Fibroblast of the aortic adventitia (primary cell): Measurements from ENCODE around the gene TYW5. TPM values are rescaled to one million over a fixed set of nuclear protein-coding genes. Genes with fewer than 3 reads are reported as not detected.
A peak's percentile ranks its signal among the peaks of the same experiment; 100 is the strongest.

Source experiments
- DNase-seq: peaks from one replicate; pipeline ENCODE4 v3.0.0-alpha.2; 2010; ENCODE audit warnings: low read depth
- H3K4me3 ChIP-seq: 2 replicates; pipeline ENCODE4 v1.5.1; 2011; ENCODE audit warnings: low read depth, mild to moderate bottlenecking, control low read depth, low read length, moderate library complexity
- total RNA-seq: library from RNA; depleted of rRNA; stranded (reverse); fragments of >200 nt; gene quantifications from 2 replicates; pipeline ENCODE4 v1.2.3, GENCODE V29; 2012; ENCODE audit warnings: low replicate concordance
- TF ChIP-seq, protein P1 (sequence below): IDR thresholded peaks from 2 replicates; pipeline ENCODE4 v1.5.1; 2011; ENCODE audit warnings: mild to moderate bottlenecking, low read length, control low read depth, inconsistent platforms; ENCODE audit not compliant: insufficient read depth

Gene TYW5
- total RNA-seq, 1 donor, result 7.8 TPM

DNA sequence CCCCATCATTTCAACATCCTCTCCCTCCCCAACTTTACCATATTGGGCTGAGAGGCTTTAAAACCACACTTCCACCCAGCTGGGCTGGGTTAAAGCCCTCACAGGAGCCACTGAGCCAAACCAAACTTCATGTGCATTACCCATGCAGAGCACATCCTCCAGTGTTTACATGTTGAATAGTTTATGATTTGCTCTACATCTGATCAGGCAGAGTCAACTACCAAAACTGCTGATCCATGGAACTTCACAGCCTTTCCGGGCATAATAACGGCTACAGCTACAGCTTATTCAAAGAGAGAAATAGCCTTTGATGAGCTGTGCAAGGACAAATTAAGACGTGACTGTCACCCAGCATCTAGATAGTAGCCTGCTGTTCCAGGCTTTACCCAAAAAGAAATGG, 39.1 kb upstream of the TYW5 start:
- H3K4me3 ChIP-seq, result no peak overlapping the region
- TF ChIP-seq, protein P1, sequence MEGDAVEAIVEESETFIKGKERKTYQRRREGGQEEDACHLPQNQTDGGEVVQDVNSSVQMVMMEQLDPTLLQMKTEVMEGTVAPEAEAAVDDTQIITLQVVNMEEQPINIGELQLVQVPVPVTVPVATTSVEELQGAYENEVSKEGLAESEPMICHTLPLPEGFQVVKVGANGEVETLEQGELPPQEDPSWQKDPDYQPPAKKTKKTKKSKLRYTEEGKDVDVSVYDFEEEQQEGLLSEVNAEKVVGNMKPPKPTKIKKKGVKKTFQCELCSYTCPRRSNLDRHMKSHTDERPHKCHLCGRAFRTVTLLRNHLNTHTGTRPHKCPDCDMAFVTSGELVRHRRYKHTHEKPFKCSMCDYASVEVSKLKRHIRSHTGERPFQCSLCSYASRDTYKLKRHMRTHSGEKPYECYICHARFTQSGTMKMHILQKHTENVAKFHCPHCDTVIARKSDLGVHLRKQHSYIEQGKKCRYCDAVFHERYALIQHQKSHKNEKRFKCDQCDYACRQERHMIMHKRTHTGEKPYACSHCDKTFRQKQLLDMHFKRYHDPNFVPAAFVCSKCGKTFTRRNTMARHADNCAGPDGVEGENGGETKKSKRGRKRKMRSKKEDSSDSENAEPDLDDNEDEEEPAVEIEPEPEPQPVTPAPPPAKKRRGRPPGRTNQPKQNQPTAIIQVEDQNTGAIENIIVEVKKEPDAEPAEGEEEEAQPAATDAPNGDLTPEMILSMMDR, result no peak
- no peak for DNase-seq

DNA sequence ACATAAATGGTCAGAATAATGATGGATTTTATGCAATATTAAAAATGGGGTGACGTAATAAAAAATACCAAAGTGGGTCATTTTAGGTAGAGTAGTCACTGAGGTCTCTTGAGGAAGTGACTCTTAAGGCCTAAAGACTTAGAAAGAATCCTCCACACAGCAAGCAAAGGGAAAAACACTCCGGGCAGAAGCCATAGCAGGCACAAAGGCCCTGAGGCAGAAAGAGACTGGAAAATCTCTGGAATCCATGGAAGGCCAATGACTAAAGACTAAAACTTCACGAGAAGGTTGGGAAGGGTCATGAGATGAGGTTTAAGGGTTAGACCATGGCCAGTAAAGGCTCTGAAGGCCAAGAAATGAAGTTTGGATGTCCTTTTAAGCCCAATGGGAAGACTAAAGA, 37.0 kb upstream of the TYW5 start:
- H3K4me3 ChIP-seq, result no peak overlapping the region
- DNase-seq, result no peak
- TF ChIP-seq, protein P1, result no peak

GRCh38 chr2:199991691-199992090, 36.4 kb upstream of the TYW5 start:
- TF ChIP-seq, protein P1, result no peak
- no peak overlapping the region for H3K4me3 ChIP-seq
- no peak for DNase-seq

DNA sequence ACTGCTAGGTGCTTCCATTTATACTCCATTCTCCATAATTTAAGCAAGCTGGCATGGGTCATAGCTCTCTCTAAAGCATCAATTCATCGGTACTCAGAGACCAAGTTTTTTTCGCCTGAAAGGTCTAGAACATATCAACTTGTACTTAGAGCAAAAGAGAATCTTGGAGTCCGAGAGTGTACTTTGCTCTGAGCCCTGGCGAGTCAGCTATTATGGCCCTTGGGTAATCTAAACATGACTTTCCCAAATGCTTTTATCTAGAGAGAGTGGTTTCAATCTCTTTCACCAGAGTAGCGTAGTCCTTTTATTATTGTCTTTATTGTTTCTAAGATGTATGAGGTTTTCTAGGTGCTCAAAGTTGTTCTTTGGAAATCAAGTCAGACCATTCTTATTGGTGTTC, 34.5 kb upstream of the TYW5 start:
- TF ChIP-seq, protein P1, result no peak
- H3K4me3 ChIP-seq, result no peak overlapping the region
- no peak for DNase-seq

GRCh38 chr2:199988151-199988550, 32.9 kb upstream of the TYW5 start:
- TF ChIP-seq, protein P1, result no peak
- H3K4me3 ChIP-seq, result no peak overlapping the region

DNA sequence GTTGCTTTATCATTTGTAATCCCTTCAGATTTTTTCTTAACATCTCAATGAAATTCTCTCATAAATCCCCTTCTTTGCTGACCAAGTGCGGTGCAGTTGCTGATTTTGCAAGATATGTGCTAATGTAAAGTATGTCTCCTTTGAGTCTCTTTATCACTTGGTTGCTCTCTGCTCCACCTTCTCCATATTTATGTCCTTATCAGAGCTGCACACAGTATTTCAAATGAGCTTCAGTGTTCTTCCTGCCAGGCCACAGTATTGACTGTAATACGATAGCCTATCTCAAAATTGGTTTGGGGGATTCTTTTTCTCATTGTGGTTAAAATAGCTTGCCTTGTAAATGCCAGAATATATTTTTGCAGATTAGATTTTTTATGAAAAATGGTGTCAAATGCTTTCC, 32.3 kb upstream of the TYW5 start:
- H3K4me3 ChIP-seq, result no peak overlapping the region
- DNase-seq, result peak; percentile 13
- TF ChIP-seq, protein P1, result no peak

More at GRCh38 chr2:199988151-199988550, 32.9 kb upstream of the TYW5 start:
- peak; percentile 44 for DNase-seq

DNA sequence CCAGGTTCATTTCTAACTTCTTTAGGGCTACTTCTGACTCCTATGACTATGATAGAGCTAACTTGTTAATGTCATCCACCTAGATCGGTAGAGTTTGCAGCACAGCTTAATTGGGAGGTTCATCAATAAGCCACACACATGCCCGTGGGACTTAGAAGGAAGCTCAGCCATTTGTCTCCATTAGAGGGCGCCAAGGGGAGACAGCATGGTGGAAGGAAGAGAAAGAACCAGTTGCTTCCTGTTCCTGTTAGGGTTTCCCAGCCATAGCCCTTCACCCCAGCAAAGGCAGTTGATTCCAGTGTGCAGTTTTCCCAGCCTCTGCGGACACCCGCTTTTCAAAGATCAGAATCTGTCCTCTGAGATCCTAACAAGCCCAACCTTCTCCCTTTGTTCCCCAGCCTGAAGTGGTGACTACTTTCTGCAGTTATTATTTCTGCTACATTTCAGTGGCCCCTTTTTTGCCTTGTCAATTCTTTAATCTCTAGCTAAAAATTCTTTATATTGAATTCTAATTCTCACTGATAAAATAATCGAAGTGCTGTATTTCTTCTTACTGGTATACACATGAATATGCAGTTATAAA, 30.4 kb upstream of the TYW5 start:
- peak; percentile 65 for DNase-seq
- H3K4me3 ChIP-seq, result no peak overlapping the region
- TF ChIP-seq, protein P1, result peak; percentile 63
